IPS-20b (cell line): Measurements from ENCODE around the gene GLYATL3.
A peak's percentile ranks its signal among the peaks of the same experiment; 100 is the strongest.

Experiments used
- H3K27ac ChIP-seq: one replicate; pipeline ENCODE4 v1.5.1; 2013; ENCODE audit warnings: low read length
- H3K27me3 ChIP-seq: 2 replicates; pipeline ENCODE4 v1.6.1; 2013; ENCODE audit warnings: mild to moderate bottlenecking, low read length, inconsistent platforms; ENCODE audit not compliant: insufficient read depth
- H3K36me3 ChIP-seq: 2 replicates; pipeline ENCODE4 v1.6.1; 2013; ENCODE audit warnings: low read depth, mild to moderate bottlenecking, inconsistent platforms, low read length, moderate library complexity; ENCODE audit not compliant: insufficient read depth
- H3K4me1 ChIP-seq: 2 replicates; pipeline ENCODE4 v1.6.1; 2013; ENCODE audit warnings: mild to moderate bottlenecking, control low read depth, inconsistent platforms, low read length, moderate library complexity; ENCODE audit not compliant: insufficient read depth
- H3K4me3 ChIP-seq: 2 replicates; pipeline ENCODE4 v1.5.1; 2013; ENCODE audit warnings: mild to moderate bottlenecking, low read length, inconsistent platforms
- H3K9ac ChIP-seq: 2 replicates; pipeline ENCODE4 v1.6.1; 2013; ENCODE audit warnings: low read depth, mild to moderate bottlenecking, inconsistent platforms, low read length, moderate library complexity
- H3K9me3 ChIP-seq: 2 replicates; pipeline ENCODE4 v1.6.1; 2013; ENCODE audit warnings: mild to moderate bottlenecking, low read depth, low read length, inconsistent platforms; ENCODE audit not compliant: insufficient read depth

The GLYATL3 gene

GRCh38 chr6:49531774-49532569 is 32.2 kb downstream of the GLYATL3 start:
- H3K27ac ChIP-seq = no peak overlapping the region
- H3K4me1 ChIP-seq = peaks cover 6% of the 10 kb centered on the region; the same call in 1 of the 2 replicates
- H3K27me3 ChIP-seq = no peaks in the 10 kb centered on the region
- H3K4me3 ChIP-seq = no peak overlapping the region
- H3K36me3 ChIP-seq = no peaks in the 10 kb centered on the region
- no peak overlapping the region for H3K9ac ChIP-seq
- no peaks in the 10 kb centered on the region for H3K9me3 ChIP-seq

- Histone ChIP-seq H3K27ac (no peak overlapping the region), H3K4me3 (no peak overlapping the region), H3K4me1 (no peaks in the 10 kb centered on the region), H3K36me3 (no peaks in the 10 kb centered on the region), H3K9ac (no peak overlapping the region), H3K27me3 (no peaks in the 10 kb centered on the region), H3K9me3 (no peaks in the 10 kb centered on the region)
Observed at GRCh38 chr6:49535795-49536194, 36.1 kb downstream of the GLYATL3 start.

GRCh38 chr6:49539102-49539501 is 39.4 kb downstream of the GLYATL3 start:
- H3K36me3 ChIP-seq = no peaks in the 10 kb centered on the region
- H3K9ac ChIP-seq = no peak overlapping the region
- H3K4me1 ChIP-seq = no peaks in the 10 kb centered on the region
- no peaks in the 10 kb centered on the region for H3K27me3 ChIP-seq
- H3K4me3 ChIP-seq = no peak overlapping the region
- no peak overlapping the region for H3K27ac ChIP-seq
- H3K9me3 ChIP-seq = no peaks in the 10 kb centered on the region

DNA sequence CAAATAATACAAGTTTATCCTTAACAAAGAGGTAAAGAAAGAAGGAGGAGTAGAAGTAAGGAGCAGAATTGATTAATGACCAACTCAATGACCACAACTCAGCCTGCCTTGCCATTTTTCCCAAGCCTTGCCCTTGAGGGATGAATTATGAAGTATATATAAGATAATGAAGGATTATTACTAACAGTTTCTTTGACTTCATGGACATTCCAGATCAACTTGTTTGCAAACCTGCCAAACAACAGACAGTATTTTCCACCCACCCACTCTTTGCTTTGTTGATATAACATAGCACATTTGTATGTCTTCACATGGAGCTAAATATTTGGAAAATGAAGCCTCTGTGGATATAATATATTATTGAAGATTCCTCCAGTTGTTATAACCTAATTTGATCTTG is 40.9 kb downstream of the GLYATL3 start:
- Histone ChIP-seq H3K27ac (no peak overlapping the region), H3K9ac (no peak overlapping the region)

DNA sequence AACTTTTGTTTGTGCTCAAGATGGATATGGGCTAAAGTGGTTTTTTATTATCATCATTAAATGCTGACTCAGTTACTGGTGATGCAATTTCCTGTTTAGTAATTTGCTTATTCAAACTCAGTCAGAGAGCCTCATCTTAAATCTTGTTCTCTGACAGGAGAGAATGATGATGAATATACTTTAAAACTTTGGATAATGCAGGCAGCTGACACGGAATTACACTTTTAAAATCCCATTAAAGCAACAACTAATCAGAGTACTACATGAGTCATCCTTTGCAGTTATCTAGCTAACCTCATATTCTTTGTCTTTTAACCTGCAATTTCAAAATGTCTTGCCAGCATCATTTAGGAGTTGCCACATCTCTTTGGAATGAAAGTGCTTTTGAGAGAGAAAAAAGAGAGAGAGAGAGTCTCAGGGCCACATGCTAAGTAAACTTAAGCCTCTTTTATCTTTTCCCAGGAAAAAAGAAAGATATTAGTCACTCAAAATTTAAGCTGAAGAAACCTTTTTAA is 41.5 kb downstream of the GLYATL3 start:
- Histone ChIP-seq H3K27me3 (no peaks in the 10 kb centered on the region), H3K9ac (no peak overlapping the region), H3K9me3 (no peaks in the 10 kb centered on the region), H3K36me3 (no peaks in the 10 kb centered on the region), H3K4me1 (no peaks in the 10 kb centered on the region), H3K4me3 (no peak overlapping the region), H3K27ac (no peak overlapping the region)

More for the DNA sequence above, 40.9 kb downstream of the GLYATL3 start:
- Histone ChIP-seq H3K9me3 (no peaks in the 10 kb centered on the region), H3K4me1 (no peaks in the 10 kb centered on the region), H3K27me3 (no peaks in the 10 kb centered on the region), H3K4me3 (no peak overlapping the region), H3K36me3 (no peaks in the 10 kb centered on the region)

DNA sequence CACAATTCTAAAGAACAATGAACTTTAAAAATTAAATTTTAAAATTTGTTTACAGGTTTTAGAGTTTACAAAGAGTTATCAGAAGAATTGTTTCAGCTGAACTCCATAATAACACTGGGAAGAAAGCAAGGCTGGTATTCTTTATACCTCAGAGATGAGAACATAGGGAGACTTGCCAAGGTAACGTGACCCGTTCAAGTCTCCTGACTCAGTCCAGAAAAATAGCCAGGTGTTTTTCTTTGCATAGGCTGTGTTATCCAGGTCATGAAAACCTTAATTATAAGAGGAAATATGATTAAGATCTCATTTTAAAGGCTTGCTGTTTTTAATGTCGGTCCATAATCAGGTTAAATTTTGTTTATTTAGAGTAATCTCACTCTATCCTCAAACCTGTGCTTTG is 42.2 kb downstream of the GLYATL3 start:
- H3K27me3 ChIP-seq = no peaks in the 10 kb centered on the region

GRCh38 chr6:49543087-49543858 is 43.5 kb downstream of the GLYATL3 start:
- H3K36me3 ChIP-seq = no peaks in the 10 kb centered on the region
- H3K9ac ChIP-seq = no peak overlapping the region
- H3K4me1 ChIP-seq = peaks cover 1% of the 10 kb centered on the region; the same call in 1 of the 2 replicates
- no peaks in the 10 kb centered on the region for H3K9me3 ChIP-seq
- no peak overlapping the region for H3K27ac ChIP-seq
- H3K27me3 ChIP-seq = no peaks in the 10 kb centered on the region
- H3K4me3 ChIP-seq = no peak overlapping the region

More for the DNA sequence above, 42.2 kb downstream of the GLYATL3 start:
- Histone ChIP-seq H3K27ac (no peak overlapping the region), H3K4me3 (no peak overlapping the region), H3K9me3 (no peaks in the 10 kb centered on the region), H3K4me1 (no peaks in the 10 kb centered on the region), H3K9ac (no peak overlapping the region), H3K36me3 (no peaks in the 10 kb centered on the region)

DNA sequence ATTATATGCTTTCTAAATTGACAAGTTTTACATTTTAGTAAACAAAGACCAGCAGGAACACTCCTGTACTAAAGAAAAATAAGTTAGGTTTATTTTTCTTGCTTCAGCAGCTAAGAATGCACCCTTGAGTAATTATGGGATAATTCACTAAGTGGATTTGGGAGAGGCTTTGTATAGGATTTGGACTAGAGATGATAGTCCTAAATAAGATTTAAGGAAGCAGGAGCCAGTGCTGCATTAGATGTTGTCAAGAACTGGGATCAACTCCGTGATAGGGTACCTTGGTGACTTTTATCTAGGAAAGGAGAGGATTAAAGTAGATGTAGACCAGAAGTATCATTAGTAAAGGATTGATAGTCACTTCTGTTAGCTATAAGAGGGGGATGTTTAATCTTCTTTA is 46.6 kb downstream of the GLYATL3 start:
- Histone ChIP-seq H3K4me3 (no peak overlapping the region), H3K4me1 (peaks cover 14% of the 10 kb centered on the region; the same call in 1 of the 2 replicates), H3K27ac (no peak overlapping the region), H3K9me3 (no peaks in the 10 kb centered on the region), H3K36me3 (no peaks in the 10 kb centered on the region), H3K9ac (no peak overlapping the region), H3K27me3 (peaks cover 23% of the 10 kb centered on the region)

DNA sequence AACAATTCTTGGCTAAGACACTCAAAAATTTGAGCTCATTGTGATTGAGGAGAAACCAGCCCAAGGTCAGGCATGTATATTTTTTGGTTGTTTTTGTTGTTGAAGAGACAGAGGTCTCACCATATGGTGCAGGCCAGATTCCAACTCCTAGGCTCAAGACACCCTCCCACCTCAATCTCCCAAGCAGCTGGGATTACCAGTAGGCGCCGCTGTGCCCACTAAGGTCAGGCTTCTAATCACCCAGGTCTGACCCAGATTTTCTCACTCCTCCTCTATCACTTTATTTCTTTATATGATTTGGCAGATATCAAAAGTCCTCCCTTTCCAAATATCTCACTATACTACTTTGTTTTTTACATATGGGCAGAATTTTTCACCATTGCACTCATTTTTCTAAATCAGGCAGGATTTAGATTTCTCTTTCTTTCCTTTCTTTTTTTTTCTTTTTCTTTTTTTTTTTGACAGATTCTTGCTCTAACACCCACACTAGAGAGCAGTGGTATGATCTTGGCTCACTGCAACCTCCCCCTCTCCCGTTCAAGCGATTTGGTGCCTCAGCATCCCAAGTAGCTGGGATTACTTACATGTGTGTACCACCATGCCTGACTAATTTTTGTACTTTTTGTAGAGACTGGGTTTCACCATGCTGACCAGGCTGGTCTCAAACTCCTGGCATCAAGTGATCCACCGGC is 49.0 kb downstream of the GLYATL3 start:
- peaks cover 28% of the 10 kb centered on the region; the same call in 1 of the 2 replicates for H3K4me1 ChIP-seq

GRCh38 chr6:49549691-49550491 is 50.2 kb downstream of the GLYATL3 start:
- Histone ChIP-seq H3K36me3 (peaks cover 17% of the 10 kb centered on the region), H3K27me3 (peaks cover 56% of the 10 kb centered on the region), H3K9ac (peak overlapping the region; percentile 91), H3K4me3 (peak overlapping the region; percentile 90), H3K27ac (no peak overlapping the region), H3K4me1 (peaks cover 28% of the 10 kb centered on the region; the same call in 1 of the 2 replicates), H3K9me3 (no peaks in the 10 kb centered on the region)

More for the DNA sequence above, 49.0 kb downstream of the GLYATL3 start:
- peaks cover 8% of the 10 kb centered on the region; the same call in 1 of the 2 replicates for H3K36me3 ChIP-seq
- H3K9me3 ChIP-seq = no peaks in the 10 kb centered on the region
- H3K27ac ChIP-seq = no peak overlapping the region
- H3K9ac ChIP-seq = peak overlapping the region; percentile 50; the same call in 1 of the 2 replicates
- H3K4me3 ChIP-seq = peak overlapping the region; percentile 37; the same call in 1 of the 2 replicates
- H3K27me3 ChIP-seq = peaks cover 46% of the 10 kb centered on the region
